Activated T-helper 1 cell treated with anti-CD3 and anti-CD28 coated beads, Interleukin-2, amount 50 U/mL, for 16 hours (primary cell): ENCODE measurements around the gene COPZ1.
"Not testable (repeated sequence)": the region's sequence is repeated elsewhere in the genome, so short reads cannot be mapped to it uniquely, and the experiment has no call there.

Source experiments
- DNase-seq, 2 donors: peaks; one replicate each; pipeline ENCODE4 v3.0.0-alpha.2; 2020; ENCODE audit warnings: low read depth in 1 of 2, low spot score in 1 of 2

Gene COPZ1, protein sequence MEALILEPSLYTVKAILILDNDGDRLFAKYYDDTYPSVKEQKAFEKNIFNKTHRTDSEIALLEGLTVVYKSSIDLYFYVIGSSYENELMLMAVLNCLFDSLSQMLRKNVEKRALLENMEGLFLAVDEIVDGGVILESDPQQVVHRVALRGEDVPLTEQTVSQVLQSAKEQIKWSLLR

DNA sequence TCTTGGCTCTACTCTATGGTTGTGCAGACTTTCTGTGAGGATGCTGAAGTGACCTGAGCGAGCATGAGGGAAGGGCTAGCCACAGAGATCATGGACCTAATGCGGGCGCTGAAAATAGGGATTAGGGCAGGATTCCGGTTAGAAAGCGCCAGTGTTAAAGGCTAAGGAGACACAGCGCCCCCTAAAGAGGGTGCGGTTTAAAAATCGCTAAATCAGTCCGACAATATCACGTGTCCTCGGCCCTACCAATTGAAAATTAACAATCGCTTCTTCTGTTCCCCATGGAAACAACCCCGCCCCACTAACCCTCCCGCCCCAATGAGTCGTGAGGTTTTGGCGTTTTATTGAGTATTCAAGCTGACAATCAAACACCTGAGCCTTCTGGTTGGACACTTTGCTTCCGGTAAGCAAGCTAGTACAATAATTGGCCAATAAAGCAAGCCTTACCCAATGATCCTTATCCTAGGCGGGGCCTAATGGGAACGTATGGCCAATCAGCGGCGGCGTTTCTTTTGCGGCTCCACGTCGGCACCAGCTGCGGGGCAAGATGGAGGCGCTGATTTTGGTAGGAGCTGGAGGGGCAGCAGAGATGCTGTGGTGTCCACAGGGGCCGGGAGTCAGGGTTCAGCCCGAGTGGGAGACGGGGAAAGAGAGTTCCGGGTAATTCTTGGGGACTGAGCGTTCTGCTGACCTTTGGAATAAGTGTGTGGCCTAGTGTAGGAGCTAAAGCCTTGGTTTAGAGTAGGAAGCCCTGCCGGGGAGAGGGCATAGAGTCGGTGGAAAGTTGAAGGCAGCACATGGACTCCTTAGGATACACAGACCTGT, at the start of gene COPZ1:
Gene COPZ1, plus strand, starts transcription at position 515 of the 825 bp plus-strand sequence. Its CDS starts 33 bp downstream, at position 548.
- peak; percentile 78 to 84 for DNase-seq

DNA sequence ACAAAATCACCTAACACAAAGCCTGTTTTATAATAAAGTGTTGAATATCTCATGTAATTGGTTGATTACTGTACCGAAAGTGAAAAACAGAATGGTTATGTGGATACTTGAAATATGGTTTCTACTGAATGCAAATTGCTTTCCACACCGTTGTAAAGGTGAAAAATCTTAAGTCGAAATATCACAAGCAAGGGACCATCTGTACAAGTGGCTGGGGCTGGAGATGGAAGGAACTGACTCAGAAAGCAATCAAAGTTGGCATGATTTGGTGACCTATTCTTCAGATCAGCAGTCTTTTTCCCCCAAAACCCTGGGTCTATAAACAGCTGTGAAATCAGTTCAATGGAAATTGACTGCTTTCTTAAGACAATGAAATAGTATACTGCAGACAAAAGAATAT, 48.6 kb upstream of the COPZ1 start:
- DNase-seq, result no peak

DNA sequence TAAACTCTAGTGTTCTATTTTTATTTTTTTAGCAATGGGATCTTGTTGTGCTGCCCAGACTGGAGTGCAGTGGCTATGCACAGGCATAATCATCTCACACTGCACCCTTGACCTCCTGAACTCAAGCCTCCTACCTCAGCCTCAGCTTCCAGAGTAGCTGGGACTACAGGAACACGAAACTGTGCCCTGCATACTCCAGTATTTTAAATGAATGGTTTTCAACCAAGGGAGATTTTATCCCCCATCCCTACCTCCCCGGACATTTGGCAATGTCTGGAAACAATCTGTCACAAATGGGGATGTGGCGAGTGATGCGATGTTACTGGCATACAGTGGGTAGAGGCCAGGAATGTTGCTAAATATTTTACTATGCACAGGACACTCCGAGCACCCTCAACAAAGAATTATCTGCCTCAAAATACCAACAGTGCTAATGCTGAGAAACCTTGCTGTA, 47.1 kb upstream of the COPZ1 start:
- DNase-seq, result no peak

DNA sequence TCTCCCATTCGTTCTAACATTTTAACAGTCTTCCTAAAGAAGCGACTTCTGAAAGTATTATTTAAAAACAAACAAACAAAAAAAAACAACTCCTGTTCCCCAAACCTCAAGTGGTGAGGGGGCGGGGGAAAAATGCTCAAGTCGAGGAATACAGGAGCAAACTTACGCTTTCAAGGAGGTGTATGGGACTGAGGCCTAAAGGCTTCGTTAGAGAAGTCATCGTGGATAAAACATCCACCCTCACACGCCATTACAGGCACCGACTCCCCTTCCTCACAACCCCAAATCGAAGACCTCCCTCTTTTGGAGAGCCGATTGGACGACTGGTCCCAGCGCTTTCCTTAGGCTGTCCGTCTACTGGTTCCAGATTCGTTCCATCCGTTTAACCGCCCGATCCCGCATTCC, 45.7 kb upstream of the COPZ1 start:
- DNase-seq, result no peak

DNA sequence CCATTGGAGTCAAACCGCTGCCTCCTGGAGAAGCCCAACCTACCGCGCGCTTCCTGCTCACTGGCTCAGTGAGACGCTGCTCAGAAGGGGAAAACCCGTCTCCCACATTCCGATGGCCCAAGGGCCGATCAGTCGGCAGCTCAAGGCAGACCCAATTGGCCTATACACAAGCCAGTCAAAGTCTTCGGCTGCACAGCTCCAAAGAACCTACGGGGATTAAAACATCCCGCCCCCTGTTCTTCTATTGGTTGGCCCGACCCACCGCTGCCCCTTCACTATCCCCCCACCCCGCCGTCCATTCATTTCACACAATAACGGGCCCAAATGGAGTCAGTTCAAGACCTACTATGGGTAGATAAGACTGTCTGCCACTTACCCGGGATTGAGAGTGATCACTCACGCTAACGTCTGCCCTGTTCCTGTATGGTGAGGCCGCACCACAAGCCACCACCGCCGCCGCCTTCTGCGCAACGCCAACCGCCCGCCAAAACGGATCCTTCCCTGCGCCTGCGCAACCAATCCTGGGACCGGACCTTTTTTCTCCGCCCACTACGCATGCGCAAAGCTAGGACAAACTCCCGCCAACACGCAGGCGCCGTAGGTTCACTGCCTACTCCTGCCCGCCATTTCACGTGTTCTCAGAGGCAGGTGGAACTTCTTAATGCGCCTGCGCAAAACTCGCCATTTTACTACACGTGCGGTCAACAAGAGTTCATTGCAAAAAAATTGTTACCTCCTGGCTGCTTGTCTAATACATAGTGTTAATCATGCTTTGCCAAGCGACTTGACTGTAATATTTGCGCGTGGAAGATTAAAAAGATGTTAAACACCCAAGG, 45.1 kb upstream of the COPZ1 start, which contains the start of gene CBX5:
Gene CBX5, minus strand, starts transcription at position 491 of the 836 bp plus-strand sequence. CDS start 22,472 bp downstream, outside the sequence.
- peak; percentile 99 for DNase-seq

DNA sequence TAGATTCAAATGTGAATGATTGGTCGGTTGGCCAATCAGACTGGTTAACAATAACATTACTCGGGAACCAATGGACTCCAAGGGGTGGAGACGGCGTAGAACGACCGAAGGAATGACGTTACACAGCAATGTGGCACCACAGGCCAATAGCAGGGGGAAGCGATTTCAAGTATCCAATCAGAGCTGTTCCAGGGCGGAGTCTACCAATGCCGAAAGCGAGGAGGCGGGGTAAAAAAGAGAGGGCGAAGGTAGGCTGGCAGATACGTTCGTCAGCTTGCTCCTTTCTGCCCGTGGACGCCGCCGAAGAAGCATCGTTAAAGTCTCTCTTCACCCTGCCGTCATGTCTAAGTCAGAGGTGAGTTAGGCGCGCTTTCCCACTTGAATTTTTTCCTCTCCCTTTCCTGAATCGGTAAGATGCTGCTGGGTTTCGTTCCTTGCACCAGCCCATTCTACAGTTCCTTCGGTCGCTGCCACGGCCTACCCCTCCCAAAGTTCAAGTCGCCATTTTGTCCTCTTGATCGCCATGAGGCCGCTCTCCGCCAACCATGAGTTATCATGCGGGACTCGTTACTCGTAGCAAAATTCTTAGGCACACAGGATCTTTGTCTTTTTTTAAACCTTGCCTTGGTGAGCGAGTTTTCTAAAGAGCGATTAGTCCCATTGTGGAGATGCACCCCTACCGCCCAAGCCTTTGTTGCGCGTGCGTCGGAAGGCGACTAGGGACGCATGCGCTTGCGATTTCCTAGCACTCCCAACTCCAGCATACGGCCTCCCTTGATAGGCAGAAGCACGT, 44.3 kb upstream of the COPZ1 start, which contains the start of gene HNRNPA1:
Gene HNRNPA1, plus strand, starts transcription at position 259 of the 793 bp plus-strand sequence. Its CDS starts 82 bp downstream, at position 341.
- peak; percentile 80 to 89 for DNase-seq

DNA sequence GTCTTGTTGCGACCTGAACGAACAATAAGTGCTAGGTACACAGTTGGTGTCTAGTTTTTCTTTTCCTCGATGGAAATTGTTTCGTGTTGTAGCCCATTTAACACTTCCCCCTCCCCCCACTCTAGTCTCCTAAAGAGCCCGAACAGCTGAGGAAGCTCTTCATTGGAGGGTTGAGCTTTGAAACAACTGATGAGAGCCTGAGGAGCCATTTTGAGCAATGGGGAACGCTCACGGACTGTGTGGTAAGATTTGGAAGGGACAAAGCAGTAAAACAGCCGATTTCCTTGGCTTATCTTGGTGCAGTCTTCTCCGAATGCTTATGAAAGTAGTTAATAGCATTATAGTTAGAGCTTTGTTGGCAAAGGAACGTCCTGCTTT, 43.7 kb upstream of the COPZ1 start:
- not testable (repeated sequence) for DNase-seq

DNA sequence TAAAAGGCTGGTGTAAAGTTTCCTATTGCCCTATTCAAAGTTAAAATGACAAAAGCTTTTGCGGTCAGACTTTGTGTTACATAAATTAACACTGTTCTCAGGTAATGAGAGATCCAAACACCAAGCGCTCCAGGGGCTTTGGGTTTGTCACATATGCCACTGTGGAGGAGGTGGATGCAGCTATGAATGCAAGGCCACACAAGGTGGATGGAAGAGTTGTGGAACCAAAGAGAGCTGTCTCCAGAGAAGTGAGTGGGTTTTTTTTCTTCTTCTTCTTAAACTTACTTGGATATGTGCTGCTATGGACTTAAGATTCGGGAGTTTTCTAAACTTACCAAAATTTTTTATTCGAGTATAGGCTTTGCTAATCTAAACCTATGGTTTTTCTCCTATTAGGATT, 43.2 kb upstream of the COPZ1 start:
- not testable (repeated sequence) for DNase-seq

DNA sequence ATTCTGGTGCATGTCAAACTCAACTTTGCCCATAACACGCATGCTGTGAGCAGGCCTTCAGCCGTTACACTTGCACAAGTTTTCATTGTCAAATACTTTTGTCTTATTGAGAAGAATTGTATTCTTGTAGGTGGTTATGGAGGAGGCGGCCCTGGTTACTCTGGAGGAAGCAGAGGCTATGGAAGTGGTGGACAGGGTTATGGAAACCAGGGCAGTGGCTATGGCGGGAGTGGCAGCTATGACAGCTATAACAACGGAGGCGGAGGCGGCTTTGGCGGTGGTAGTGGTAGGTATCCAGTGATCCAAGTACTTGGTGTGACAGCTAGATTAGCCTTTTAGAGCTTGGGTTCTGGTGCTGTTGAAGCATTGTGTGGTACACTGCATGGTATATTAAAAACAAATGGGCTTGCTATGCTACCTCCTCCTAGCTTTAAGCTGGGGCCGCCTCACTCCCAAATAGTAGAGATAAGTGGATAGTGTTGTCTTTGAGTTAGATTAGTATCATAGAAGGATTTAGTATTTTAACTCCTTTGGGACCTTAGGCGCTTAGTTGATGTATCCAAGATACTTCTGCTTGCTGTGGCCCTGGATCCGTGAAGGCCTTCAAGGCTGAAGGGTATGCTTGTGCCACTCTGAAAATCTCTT, 41.9 kb upstream of the COPZ1 start:
- DNase-seq, result no peak

DNA sequence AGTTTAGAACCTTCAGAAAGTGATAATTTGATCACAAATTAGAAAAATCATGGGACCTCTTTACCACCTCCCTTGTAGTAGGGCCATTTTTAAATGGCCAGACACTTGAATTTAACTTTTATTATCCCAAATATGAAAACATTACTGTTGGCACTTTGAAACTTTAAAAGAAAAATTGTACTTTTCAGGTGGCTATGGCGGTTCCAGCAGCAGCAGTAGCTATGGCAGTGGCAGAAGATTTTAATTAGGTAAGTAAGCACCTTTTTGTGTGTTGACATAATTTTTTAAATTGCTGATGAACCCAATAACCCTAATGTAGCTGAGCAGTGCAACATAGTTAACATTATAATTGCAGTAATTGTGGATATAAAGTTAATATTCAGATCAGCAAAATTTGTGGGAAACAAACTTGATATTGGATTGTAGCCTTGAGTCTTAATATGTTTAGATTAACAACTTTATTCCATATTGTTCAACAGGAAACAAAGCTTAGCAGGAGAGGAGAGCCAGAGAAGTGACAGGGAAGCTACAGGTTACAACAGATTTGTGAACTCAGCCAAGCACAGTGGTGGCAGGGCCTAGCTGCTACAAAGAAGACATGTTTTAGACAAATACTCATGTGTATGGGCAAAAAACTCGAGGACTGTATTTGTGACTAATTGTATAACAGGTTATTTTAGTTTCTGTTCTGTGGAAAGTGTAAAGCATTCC, 40.7 kb upstream of the COPZ1 start:
- DNase-seq, result not testable (repeated sequence)

DNA sequence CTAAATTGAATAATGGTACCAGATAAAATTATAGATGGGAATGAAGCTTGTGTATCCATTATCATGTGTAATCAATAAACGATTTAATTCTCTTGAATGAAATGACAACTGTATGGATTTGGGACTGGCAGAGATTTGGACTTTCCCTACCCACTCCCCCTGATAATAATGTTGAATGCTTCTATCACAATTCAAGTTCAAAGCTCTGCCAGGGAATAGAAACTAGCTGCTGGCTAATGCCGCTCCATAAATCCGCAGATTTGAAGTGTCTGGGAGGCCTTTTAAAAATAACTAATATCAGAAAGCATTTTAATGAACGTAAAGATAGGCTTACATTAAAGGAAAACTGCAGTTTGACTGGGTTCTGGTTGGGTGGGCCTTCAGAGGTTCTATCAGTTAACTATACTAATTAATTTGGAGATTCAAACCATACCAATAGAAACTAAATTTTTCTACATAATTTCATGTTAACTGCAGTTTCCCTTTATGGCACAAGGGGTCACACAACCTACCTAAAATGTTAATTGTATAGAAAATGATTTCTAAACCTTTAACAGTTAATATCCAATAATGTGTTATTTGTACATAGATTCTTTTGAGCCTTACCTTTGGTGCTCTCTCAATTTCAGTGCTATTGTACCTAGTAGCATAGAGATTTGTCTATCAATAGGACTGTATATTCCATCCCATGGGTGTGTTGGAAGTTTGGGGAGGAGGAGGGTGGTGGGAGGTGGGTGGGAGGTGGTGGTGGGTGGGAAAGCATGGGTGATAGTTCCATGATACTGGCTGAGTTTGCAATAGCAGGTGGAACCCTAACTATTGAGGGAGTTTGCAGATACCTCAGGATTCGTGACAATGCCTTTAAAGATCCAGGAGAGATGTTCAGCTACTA, 39.5 kb upstream of the COPZ1 start:
- DNase-seq, result no peak

DNA sequence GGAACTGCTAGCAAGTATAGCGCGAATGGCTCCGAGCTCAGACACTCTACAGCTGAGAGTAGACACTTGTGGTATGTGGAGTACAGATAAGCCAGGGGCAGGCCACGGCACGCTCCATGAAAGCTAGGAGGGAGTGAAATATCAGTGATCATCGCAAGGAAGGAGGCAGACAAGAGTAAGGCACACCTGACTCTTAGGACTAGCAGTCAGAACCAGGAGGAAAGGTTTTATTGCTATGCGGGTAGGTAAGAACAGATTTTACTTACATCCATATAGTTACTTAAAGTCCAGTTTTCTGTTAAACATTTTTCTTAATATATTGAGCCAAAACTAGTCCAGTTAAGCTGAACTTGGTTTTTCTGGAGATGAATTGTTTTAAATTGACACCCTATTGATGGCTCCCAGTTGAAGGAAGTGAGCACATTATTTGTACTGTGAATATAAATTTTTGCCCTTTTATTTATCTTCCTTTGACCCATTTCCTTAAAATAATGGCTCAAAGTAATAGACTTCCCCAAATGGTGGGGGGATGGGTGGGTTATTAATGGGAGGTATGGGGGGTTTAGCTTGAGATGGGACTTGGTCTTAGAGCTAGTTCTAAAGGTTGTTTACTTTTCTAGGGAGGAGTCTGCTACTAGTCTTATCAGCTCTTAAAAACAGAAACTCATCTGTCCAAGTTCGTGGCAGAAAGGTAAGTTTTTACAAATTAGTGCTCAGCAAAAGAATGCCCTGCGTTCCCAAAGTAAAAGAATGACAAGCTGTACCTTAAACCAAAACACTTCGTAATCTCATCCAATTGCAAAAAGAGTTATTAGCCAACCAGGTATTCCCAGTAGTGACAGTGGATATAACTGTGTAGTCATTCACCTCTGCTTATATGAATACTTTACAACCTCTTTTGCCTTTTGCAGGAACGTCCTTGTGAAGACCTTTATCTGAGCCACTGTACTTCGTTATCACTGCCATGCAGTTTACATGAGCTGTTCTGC, 38.6 kb upstream of the COPZ1 start:
- DNase-seq, result no peak

DNA sequence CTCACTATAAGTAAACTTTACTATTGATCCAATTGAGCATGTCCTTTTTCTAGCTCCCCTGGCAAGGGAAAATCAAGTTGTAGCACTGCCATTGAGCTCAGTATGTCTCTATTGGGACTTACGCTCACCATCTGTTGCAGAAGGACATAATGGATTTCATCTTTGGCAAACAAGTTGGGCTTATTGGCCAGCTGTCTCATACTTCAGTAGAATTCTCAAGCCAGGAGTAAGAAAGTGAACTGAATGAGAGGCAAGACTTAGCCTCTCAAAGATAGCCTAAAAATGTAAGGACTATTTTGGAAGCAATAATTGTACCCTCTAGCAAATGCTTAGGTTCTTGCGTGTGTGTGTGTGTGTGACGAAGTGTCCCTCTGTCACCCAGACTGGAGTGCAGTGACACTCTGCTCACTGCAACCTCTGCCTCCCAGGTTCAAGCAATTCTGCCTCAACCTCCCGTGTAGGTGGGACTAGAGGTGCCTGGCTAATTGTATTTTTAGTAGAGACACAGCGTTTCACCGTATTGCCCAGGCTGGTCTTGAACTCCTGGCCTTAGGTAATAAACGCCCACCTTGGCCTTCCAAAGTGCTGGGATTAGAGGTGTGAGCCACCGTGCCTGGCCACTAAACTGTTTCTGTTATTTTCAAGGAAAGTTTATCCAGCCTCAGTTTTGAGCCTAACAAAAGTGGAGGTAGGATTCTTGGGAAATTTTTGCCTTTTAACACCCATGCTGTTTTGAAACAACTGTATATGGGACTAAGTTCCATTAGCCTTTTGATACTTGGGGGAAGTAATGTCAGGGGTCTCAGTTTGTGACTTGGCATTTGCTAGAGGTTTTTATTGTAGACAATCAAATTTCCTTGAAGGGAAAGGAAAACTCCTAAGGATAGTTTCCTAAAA, 37.4 kb upstream of the COPZ1 start:
- no peak for DNase-seq

DNA sequence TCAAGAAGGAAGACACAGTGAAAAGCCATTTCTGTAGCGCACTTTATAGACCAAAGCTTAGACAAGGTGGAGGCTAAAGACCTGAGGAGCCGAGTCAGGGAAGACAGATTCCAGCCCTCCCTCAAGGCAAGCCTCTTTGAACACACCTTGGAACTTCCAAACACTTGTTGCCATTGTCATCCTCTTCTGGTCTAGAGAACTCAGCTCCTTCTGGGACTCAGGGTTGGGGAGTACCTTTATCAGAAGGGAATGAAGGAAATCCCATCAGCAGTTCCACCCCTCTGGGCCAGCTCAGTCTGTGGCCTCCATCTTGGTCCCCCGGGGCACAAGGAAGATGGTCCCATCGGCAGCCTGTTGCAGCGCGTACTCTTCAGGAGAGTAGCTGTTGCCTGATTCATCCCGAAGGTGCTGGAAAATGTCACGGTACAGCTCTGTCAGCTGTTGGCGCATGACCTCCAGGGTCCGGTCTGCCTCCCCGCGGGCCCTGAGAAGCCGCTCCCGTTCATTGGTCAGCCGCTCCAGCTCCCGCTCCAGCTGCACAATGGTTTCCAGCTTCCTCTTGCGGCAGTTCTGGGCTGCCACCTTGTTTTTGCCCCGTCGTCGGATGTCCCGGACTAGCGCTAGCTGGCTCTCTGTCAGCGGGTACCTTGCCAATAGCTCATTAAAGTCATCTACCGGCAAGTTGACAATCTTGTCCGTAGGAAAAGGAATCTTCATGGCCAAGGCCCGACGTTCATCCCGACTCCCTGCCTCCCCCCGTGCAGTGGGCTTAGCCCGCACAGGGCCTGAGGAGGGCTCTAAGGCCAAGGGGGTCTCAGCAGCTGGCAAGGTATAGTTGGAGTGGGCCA, 32.6 kb upstream of the COPZ1 start:
- no peak for DNase-seq

DNA sequence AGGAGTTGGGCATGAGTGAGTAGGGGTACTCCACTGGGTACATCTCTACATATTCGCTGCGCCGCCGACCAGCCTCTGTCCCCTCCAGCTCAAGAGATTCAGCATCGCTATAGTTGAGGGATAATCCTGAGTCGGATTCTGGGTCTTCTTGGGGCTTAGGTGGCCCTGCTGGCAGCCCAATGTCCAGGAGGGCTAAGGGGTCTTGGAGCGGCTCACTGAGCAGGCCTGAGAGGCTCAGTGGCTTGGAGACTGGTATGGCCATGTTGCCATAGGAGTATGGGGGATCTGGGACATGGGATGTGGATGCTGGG, 32.0 kb upstream of the COPZ1 start:
- no peak for DNase-seq
